IPS-15b (cell line): ENCODE data around the gene MRTFA.

ENCODE experiments used
- H3K27me3 ChIP-seq: one replicate; pipeline ENCODE4 v1.6.1; 2013; ENCODE audit warnings: low read length; ENCODE audit not compliant: control insufficient read depth, insufficient read depth
- H3K36me3 ChIP-seq: one replicate; pipeline ENCODE4 v1.6.1; 2013; ENCODE audit warnings: low read length; ENCODE audit not compliant: control insufficient read depth, insufficient read depth
- H3K4me1 ChIP-seq: one replicate; pipeline ENCODE4 v1.6.1; 2013; ENCODE audit warnings: mild to moderate bottlenecking, low read length; ENCODE audit not compliant: control insufficient read depth, insufficient read depth
- H3K4me3 ChIP-seq: one replicate; pipeline ENCODE4 v1.5.1; 2013; ENCODE audit warnings: low read depth, low read length
- H3K9ac ChIP-seq: one replicate; pipeline ENCODE4 v1.6.1; 2013; ENCODE audit warnings: low read depth, mild to moderate bottlenecking, low read length
- H3K9me3 ChIP-seq: one replicate; pipeline ENCODE4 v1.6.1; 2013; ENCODE audit warnings: mild to moderate bottlenecking, low read length; ENCODE audit not compliant: control insufficient read depth, insufficient read depth

The MRTFA gene

GRCh38 chr22:40412441-40412840 lies 224.1 kb downstream of the MRTFA start:
- Histone ChIP-seq H3K36me3 (peaks cover 48% of the 10 kb centered on the region), H3K9me3 (no peaks in the 10 kb centered on the region), H3K27me3 (no peaks in the 10 kb centered on the region), H3K9ac (no peak overlapping the region), H3K4me1 (no peaks in the 10 kb centered on the region), H3K4me3 (no peak overlapping the region)

- no peak overlapping the region for H3K4me3 ChIP-seq
- no peaks in the 10 kb centered on the region for H3K27me3 ChIP-seq
- no peaks in the 10 kb centered on the region for H3K9me3 ChIP-seq
- H3K36me3 ChIP-seq: peaks cover 56% of the 10 kb centered on the region
- no peaks in the 10 kb centered on the region for H3K4me1 ChIP-seq
- no peak overlapping the region for H3K9ac ChIP-seq
Measured at GRCh38 chr22:40411506-40411861, 225.0 kb downstream of the MRTFA start.

GRCh38 chr22:40410731-40411505 lies 225.6 kb downstream of the MRTFA start:
- Histone ChIP-seq H3K9ac (no peak overlapping the region), H3K4me1 (no peaks in the 10 kb centered on the region), H3K36me3 (peaks cover 51% of the 10 kb centered on the region), H3K27me3 (no peaks in the 10 kb centered on the region), H3K4me3 (no peak overlapping the region), H3K9me3 (no peaks in the 10 kb centered on the region)

GRCh38 chr22:40410272-40410671 lies 226.2 kb downstream of the MRTFA start:
- Histone ChIP-seq H3K4me3 (no peak overlapping the region), H3K36me3 (peaks cover 51% of the 10 kb centered on the region), H3K4me1 (no peaks in the 10 kb centered on the region), H3K9me3 (no peaks in the 10 kb centered on the region), H3K27me3 (no peaks in the 10 kb centered on the region), H3K9ac (no peak overlapping the region)

GRCh38 chr22:40409613-40410113 lies 226.9 kb downstream of the MRTFA start:
- H3K4me3 ChIP-seq: no peak overlapping the region
- no peaks in the 10 kb centered on the region for H3K9me3 ChIP-seq
- H3K4me1 ChIP-seq: no peaks in the 10 kb centered on the region
- no peaks in the 10 kb centered on the region for H3K27me3 ChIP-seq
- no peak overlapping the region for H3K9ac ChIP-seq
- H3K36me3 ChIP-seq: peaks cover 55% of the 10 kb centered on the region

- H3K9ac ChIP-seq: no peak overlapping the region
- H3K36me3 ChIP-seq: peaks cover 60% of the 10 kb centered on the region
- no peaks in the 10 kb centered on the region for H3K27me3 ChIP-seq
- no peak overlapping the region for H3K4me3 ChIP-seq
- no peaks in the 10 kb centered on the region for H3K4me1 ChIP-seq
- no peaks in the 10 kb centered on the region for H3K9me3 ChIP-seq
Measured at GRCh38 chr22:40408718-40409612, 227.6 kb downstream of the MRTFA start.

GRCh38 chr22:40407831-40408717 lies 228.4 kb downstream of the MRTFA start:
- Histone ChIP-seq H3K9me3 (no peaks in the 10 kb centered on the region), H3K36me3 (peaks cover 60% of the 10 kb centered on the region), H3K4me3 (no peak overlapping the region), H3K27me3 (no peaks in the 10 kb centered on the region), H3K4me1 (no peaks in the 10 kb centered on the region), H3K9ac (no peak overlapping the region)

GRCh38 chr22:40407021-40407761 lies 229.3 kb downstream of the MRTFA start:
- no peaks in the 10 kb centered on the region for H3K27me3 ChIP-seq
- H3K9ac ChIP-seq: no peak overlapping the region
- no peaks in the 10 kb centered on the region for H3K9me3 ChIP-seq
- peaks cover 61% of the 10 kb centered on the region for H3K36me3 ChIP-seq
- H3K4me1 ChIP-seq: no peaks in the 10 kb centered on the region
- no peak overlapping the region for H3K4me3 ChIP-seq

GRCh38 chr22:40406063-40406890 lies 230.2 kb downstream of the MRTFA start:
- H3K27me3 ChIP-seq: no peaks in the 10 kb centered on the region
- H3K4me3 ChIP-seq: no peak overlapping the region
- H3K4me1 ChIP-seq: no peaks in the 10 kb centered on the region
- no peak overlapping the region for H3K9ac ChIP-seq
- H3K9me3 ChIP-seq: no peaks in the 10 kb centered on the region
- peaks cover 64% of the 10 kb centered on the region for H3K36me3 ChIP-seq
